Osteoblast (primary cell): ENCODE data around the gene INAVA. TPM values are rescaled to one million over a fixed set of nuclear protein-coding genes. Genes with fewer than 3 reads are reported as not detected.
"Not testable (repeated sequence)": the region's sequence is repeated elsewhere in the genome, so short reads cannot be mapped to it uniquely, and the experiment has no call there.

Source experiments
- DNase-seq: peaks from one replicate; pipeline ENCODE4 v3.0.0; 2011; ENCODE audit warnings: low spot score, mixed read lengths; ENCODE audit not compliant: insufficient read length; ENCODE audit errors: missing footprints
- H2AFZ ChIP-seq: 2 replicates; pipeline ENCODE4 v1.6.0; 2011; ENCODE audit warnings: mild to moderate bottlenecking, low read length
- H3K27ac ChIP-seq: 2 replicates; pipeline ENCODE4 v1.5.1; 2011; ENCODE audit warnings: mild to moderate bottlenecking, low read depth, low read length, moderate library complexity
- H3K27me3 ChIP-seq: 2 replicates; pipeline ENCODE4 v1.6.0; 2012; ENCODE audit warnings: mild to moderate bottlenecking, control low read depth, inconsistent platforms, low read length, moderate library complexity; ENCODE audit not compliant: insufficient read depth
- H3K36me3 ChIP-seq: 2 replicates; pipeline ENCODE4 v1.5.1; 2011; ENCODE audit warnings: mild to moderate bottlenecking, low read length, control low read depth, moderate library complexity; ENCODE audit not compliant: insufficient read depth
- H3K4me1 ChIP-seq: 2 replicates; pipeline ENCODE4 v1.5.1; 2011; ENCODE audit warnings: mild to moderate bottlenecking, low read length, control low read depth, moderate library complexity; ENCODE audit not compliant: insufficient read depth
- H3K4me2 ChIP-seq: 2 replicates; pipeline ENCODE4 v1.6.0; 2011; ENCODE audit warnings: mild to moderate bottlenecking, low read length; ENCODE audit not compliant: insufficient read depth
- H3K4me3 ChIP-seq: fragments of 200-600 bp; sonication (generic); 3 replicates; pipeline ENCODE4 v1.5.1; 2012; ENCODE audit warnings: mild to moderate bottlenecking, low read length, inconsistent platforms; ENCODE audit not compliant: insufficient read depth
- H3K79me2 ChIP-seq: 2 replicates; pipeline ENCODE4 v1.6.0; 2012; ENCODE audit warnings: mild to moderate bottlenecking, low read length, control low read depth, inconsistent platforms; ENCODE audit not compliant: insufficient read depth
- H3K9me3 ChIP-seq: 2 replicates; pipeline ENCODE4 v1.5.1; 2011; ENCODE audit warnings: low read depth, low read length, control low read depth
- H4K20me1 ChIP-seq: 2 replicates; pipeline ENCODE4 v1.6.0; 2012; ENCODE audit warnings: mild to moderate bottlenecking, low read length, control low read depth; ENCODE audit not compliant: insufficient read depth
- small RNA-seq: library from RNA; depleted of rRNA; stranded (forward); fragments of <200 nt; gene quantifications from one replicate; pipeline ENCODE3, GENCODE V24; 2012
- total RNA-seq: library from RNA; depleted of rRNA; stranded (reverse); fragments of >200 nt; gene quantifications from 2 replicates; pipeline ENCODE4 v1.2.3, GENCODE V29; 2012
- TF ChIP-seq, protein P1 (sequence below): IDR thresholded peaks from 2 replicates; pipeline ENCODE4 v1.5.1; 2011; ENCODE audit warnings: mild to moderate bottlenecking, low read depth, low read length, moderate library complexity; ENCODE audit errors: extremely low read depth

The INAVA gene
- total RNA-seq, 1 donor, result 0.36 TPM

DNA sequence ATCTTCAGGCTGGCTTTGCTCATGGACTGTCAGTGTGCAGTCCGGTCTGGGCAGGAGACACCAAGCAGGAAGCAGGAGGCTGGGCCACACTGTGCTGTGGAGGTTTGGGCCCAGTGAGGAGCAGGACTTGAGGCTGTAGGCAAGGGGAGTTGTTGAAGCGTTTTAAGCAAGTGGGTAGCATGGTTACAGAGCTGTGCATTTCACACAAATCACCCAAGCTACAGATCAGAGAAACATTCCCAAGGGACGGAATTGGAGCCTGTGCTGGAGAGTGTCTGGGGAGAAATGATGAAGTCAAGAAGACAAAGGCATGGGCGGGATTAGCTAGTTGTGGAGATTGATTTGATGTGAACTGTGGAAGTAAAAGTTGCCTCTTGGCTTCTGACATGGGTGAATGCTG is 67.9 kb downstream of the INAVA start:
- Histone ChIP-seq H3K4me1 (no peaks in the 10 kb centered on the region), H4K20me1 (no peaks in the 10 kb centered on the region), H3K4me2 (no peak overlapping the region), H3K79me2 (no peaks in the 10 kb centered on the region), H3K4me3 (no peak overlapping the region), H3K27ac (no peak overlapping the region), H3K9me3 (no peaks in the 10 kb centered on the region), H3K27me3 (peaks cover 29% of the 10 kb centered on the region), H3K36me3 (no peaks in the 10 kb centered on the region), H2AFZ (no peak overlapping the region)
- TF ChIP-seq, protein P1, sequence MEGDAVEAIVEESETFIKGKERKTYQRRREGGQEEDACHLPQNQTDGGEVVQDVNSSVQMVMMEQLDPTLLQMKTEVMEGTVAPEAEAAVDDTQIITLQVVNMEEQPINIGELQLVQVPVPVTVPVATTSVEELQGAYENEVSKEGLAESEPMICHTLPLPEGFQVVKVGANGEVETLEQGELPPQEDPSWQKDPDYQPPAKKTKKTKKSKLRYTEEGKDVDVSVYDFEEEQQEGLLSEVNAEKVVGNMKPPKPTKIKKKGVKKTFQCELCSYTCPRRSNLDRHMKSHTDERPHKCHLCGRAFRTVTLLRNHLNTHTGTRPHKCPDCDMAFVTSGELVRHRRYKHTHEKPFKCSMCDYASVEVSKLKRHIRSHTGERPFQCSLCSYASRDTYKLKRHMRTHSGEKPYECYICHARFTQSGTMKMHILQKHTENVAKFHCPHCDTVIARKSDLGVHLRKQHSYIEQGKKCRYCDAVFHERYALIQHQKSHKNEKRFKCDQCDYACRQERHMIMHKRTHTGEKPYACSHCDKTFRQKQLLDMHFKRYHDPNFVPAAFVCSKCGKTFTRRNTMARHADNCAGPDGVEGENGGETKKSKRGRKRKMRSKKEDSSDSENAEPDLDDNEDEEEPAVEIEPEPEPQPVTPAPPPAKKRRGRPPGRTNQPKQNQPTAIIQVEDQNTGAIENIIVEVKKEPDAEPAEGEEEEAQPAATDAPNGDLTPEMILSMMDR, result no peak
- DNase-seq, result no peak

DNA sequence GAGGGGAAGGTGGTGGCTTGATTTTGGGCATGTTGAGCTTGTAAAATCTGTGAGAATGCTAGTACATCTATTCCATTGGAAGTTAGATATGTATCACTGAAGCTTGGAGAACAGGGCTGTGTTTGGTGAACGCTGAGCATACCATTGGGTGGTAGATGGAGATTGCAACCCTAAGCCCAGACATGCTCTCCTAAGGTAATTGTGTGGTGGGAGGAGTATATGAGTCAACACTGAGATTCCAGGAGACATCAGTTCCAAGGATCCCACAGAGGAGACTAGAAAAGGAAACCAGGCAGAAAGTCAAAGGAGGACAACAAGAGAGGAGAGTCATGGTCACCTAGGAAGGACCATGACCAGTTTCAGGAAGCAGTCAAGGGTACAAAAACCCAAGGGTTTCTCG is 68.4 kb downstream of the INAVA start:
- peak; percentile 65 for DNase-seq
- Histone ChIP-seq H3K4me3 (no peak overlapping the region), H3K27me3 (peaks cover 29% of the 10 kb centered on the region), H4K20me1 (no peaks in the 10 kb centered on the region), H3K36me3 (no peaks in the 10 kb centered on the region), H3K27ac (no peak overlapping the region), H3K79me2 (no peaks in the 10 kb centered on the region), H3K4me1 (no peaks in the 10 kb centered on the region), H3K4me2 (no peak overlapping the region), H3K9me3 (no peaks in the 10 kb centered on the region), H2AFZ (no peak overlapping the region)
- TF ChIP-seq, protein P1, result no peak

DNA sequence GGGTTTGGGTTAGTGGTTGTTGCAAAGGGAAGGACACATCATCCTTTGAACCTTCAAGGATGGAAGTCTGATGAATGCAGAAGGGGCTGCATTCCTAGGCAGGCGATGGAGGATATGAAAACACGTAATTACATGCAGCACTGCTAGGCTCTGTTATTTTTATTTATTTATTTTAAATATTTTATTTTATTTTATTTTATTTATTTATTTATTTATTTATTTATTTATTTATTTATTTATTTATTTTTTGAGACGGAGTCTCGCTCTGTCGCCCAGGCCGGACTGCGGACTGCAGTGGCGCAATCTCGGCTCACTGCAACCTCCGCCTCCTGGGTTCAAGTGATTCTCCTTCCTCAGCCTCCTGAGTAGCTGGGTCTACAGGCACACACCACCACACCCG is 69.2 kb downstream of the INAVA start:
- DNase-seq, H3K4me3 ChIP-seq, H3K36me3 ChIP-seq, H3K79me2 ChIP-seq, H3K4me2 ChIP-seq, H4K20me1 ChIP-seq, H3K27ac ChIP-seq, H3K9me3 ChIP-seq, H3K4me1 ChIP-seq, H2AFZ ChIP-seq: not testable (repeated sequence)
- peaks cover 31% of the 10 kb centered on the region for H3K27me3 ChIP-seq

Small RNA genes lying within 50 kb of the gene (small RNA-seq; reads per million reads assigned to genes)
- gene RNU6-704P, result not detected

Other genes starting within 250 kb of the INAVA start
- 11.9 and 12.4 TPM in 2 replicates for gene DDX59, start 225.0 kb upstream of the INAVA start, total RNA-seq
- gene CAMSAP2, start 156.0 kb upstream of the INAVA start, total RNA-seq, result 50.3 and 55.7 TPM in 2 replicates
- gene GPR25, start 21.9 kb upstream of the INAVA start, total RNA-seq, result not detected in 2 replicates
- under 0.01 TPM in 2 replicates for gene KIF21B, start 128.8 kb downstream of the INAVA start, total RNA-seq
- not detected in 2 replicates for gene CACNA1S, start 217.5 kb downstream of the INAVA start, total RNA-seq
- gene ASCL5, start 232.3 kb downstream of the INAVA start, total RNA-seq, result not detected in 2 replicates